GM13977 (cell line): Measurements from ENCODE around the gene ZSCAN1.
A peak's percentile ranks its signal among the peaks of the same experiment; 100 is the strongest.

ENCODE experiments used
- DNase-seq: peaks from one replicate; pipeline ENCODE4 v3.0.0; 2012; ENCODE audit warnings: low spot score
- CTCF ChIP-seq: IDR thresholded peaks from 2 replicates; pipeline ENCODE4 v1.5.1; 2012; ENCODE audit warnings: mild to moderate bottlenecking, control low read depth; ENCODE audit not compliant: insufficient read depth; ENCODE audit errors: extremely low read depth, missing control alignments
- in situ Hi-C: fragments of 300-500 bp; cut with MboI; formaldehyde crosslinking; loops from one replicate; pipeline ENCODE4 v1.12.0; 2022; ENCODE audit warnings: low sequenced_read_pairs, low pct_unique_long_range_greater_than_20kb, mixed read lengths, inconsistent platforms; ENCODE audit not compliant: unreplicated experiment

Gene ZSCAN1

DNA sequence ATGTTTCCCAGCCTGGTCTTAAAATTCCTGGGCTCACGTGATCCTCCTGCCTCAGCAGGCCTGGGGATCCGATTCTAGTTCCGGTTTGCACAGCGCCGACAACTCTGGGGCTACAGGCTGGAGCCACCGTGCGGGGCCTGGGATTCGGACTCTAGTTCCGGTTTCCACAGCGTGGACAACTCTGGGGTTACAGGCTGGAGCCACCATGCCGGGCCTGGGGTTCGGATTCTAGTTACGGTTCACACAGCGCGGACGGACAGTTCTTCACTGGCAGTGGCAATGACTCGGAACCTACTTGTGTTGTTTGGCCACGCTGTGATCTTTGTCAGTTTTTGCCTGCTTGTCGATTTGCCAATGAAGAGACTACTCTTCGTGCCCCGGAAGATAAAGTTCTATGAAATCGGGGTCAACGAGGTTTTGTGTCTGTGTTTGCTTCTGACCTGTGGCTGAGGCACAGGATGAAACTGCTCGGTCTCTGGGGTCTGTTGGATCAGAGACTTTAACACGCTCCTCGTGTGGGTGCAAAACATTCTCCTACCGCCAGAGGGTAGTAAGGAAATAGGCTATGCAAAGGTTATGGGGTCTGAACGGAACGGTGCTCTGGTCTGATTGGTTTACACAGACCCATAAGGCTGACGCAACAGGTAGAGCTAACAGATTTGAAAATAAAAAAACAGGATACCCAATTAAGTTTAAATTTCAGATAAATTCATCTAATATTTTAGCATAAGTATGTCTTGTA, 12.1 kb upstream of the ZSCAN1 start:
- in situ Hi-C loops: no loop called here
- peak; percentile 6 for TF ChIP-seq CTCF
- peak; percentile 50 for DNase-seq

DNA sequence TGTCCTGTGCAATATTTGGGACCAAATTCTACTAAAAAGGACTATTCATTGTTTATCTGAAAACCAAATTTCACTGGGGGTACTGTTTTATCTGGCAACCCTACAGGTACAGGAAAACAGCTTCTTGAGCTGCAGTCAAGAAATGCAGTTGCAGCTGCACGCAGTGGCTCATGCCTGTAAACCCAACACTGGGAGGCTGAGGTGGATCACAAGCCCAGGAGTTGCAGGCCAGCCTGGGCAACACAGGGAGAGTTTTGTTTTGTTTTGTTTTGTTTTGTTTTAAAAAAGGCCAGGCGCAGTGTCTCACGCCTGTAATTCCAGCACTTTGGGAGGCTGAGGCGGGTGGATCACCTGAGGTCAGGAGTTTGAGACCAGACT, 11.6 kb upstream of the ZSCAN1 start:
- in situ Hi-C loops: no loop called here
- no peak for TF ChIP-seq CTCF
- no peak for DNase-seq

DNA sequence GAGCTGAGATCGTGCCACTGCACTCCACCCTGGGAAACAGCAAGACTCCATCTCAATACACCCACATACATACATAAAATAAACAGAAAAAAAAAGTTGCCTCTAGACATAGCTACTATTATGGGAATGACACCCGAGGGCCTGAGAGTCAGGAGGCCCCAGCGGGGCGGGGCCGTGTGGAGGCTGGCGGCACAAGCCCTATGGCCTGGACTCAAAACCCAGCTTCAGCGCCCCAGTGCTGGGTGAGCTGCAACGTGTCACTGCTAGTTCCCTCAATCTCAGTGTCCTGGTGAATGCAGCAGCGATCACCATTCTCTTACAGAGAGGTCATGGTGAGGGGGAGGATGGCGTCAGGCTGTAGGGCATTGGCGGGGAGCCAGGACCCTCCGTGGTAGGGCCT, 9.2 kb upstream of the ZSCAN1 start:
- TF ChIP-seq CTCF: no peak
- in situ Hi-C loops: no loop called here
- DNase-seq: no peak

- in situ Hi-C loops: no loop called here
- no peak for TF ChIP-seq CTCF
- DNase-seq: no peak
Observed at GRCh38 chr19:58034477-58034793, 610 bp downstream of the ZSCAN1 start.

DNA sequence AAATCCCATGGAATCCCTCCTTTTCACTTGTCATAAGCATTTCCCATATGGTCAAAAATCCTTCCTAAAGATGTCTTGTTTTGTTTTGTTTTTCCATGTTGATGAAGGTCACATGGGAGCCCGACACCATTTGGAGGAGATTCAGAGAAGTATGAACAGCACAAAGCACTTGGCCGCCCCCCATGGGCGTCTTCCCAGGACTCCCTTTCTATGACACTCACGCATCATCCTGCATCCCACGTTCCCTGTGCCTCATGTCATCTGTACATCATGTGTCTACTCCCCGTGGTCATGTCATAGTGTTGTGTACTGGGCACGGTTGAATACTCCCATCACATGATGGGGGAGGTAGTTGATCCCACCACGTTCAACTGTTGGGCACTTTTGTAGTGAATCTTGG, 2.0 kb downstream of the ZSCAN1 start:
- in situ Hi-C loops: no loop called here
- TF ChIP-seq CTCF: no peak
- DNase-seq: no peak

GRCh38 chr19:58037927-58038687, 4.3 kb downstream of the ZSCAN1 start:
- in situ Hi-C loops: no loop called here
- no peak for DNase-seq
- TF ChIP-seq CTCF: no peak
